K562 (cell line): ENCODE data around the gene MESP1. TPM values are rescaled to one million over a fixed set of nuclear protein-coding genes. Genes with fewer than 3 reads are reported as not detected.

Experiments
- ERF ChIP-seq: fragments of 450-650 bp; formaldehyde crosslinking; IDR thresholded peaks from 2 replicates; pipeline ENCODE4 v1.4.0; 2020; ENCODE audit warnings: mild to moderate bottlenecking, mixed read lengths
- KLF6 ChIP-seq: fragments of 250-450 bp; sonication (Bioruptor Pico); IDR thresholded peaks from 2 replicates; pipeline ENCODE4 v1.4.0; 2020; ENCODE audit warnings: mild to moderate bottlenecking, moderate library complexity, borderline replicate concordance
- MAFK ChIP-seq: IDR thresholded peaks from 2 replicates; pipeline ENCODE4 v1.6.1; 2011; ENCODE audit warnings: low read length, improper control_type of control experiment
- RFX5 ChIP-seq: IDR thresholded peaks from 2 replicates; pipeline ENCODE4 v1.6.1; 2011; ENCODE audit warnings: low read depth, mild to moderate bottlenecking, improper control_type of control experiment, low read length
- polyA plus RNA-seq, 8 experiments: library from polyadenylated mRNA; depleted of rRNA in 4 of 8; stranded (reverse) in 5 of 8; unstranded in 3 of 8; fragments of >200 nt; fragmentation: Nextera tagmentation in 2 of 8; fragmentation: Illumina TruSeq in 1 of 8; extraction: Ambion mirVana in 2 of 8; extraction: Trizol in 1 of 8; gene quantifications; 2 replicates each; pipeline versions ENCODE4 v1.2.1 to v1.2.3, GENCODE V29; 2011 to 2014; ENCODE audit warnings: inconsistent platforms in 1 of 8, missing spikeins in 1 of 8
- total RNA-seq, 7 experiments: library from RNA; depleted of rRNA in 6 of 7; stranded (reverse); fragments of >200 nt in 6 of 7; fragmentation: Illumina TruSeq in 2 of 7; extraction: Trizol in 2 of 7; gene quantifications; 2 replicates each; pipeline versions ENCODE4 v1.2.1 to v1.2.3, GENCODE V29; 2011 to 2021; ENCODE audit warnings: low replicate concordance in 1 of 7
- TF ChIP-seq, protein P1 (sequence below): sonication (generic); formaldehyde crosslinking; IDR thresholded peaks from 2 replicates; pipeline ENCODE4 v1.9.0; 2022; ENCODE audit warnings: mild to moderate bottlenecking, missing genetic modification reagents
- TF ChIP-seq, protein P2 (sequence below): fragments of 250-450 bp; sonication (Bioruptor Pico); IDR thresholded peaks from 2 replicates; pipeline ENCODE4 v1.5.0; 2021; ENCODE audit warnings: mild to moderate bottlenecking, moderate library complexity

The MESP1 gene
- total and polyA plus RNA-seq, 9 of the 15 experiments (the other 6 are each of a cell fraction or from before 2014, with no cell fraction given), result 0.14 to 1.1 (median 0.36) TPM; not detected in 4

DNA sequence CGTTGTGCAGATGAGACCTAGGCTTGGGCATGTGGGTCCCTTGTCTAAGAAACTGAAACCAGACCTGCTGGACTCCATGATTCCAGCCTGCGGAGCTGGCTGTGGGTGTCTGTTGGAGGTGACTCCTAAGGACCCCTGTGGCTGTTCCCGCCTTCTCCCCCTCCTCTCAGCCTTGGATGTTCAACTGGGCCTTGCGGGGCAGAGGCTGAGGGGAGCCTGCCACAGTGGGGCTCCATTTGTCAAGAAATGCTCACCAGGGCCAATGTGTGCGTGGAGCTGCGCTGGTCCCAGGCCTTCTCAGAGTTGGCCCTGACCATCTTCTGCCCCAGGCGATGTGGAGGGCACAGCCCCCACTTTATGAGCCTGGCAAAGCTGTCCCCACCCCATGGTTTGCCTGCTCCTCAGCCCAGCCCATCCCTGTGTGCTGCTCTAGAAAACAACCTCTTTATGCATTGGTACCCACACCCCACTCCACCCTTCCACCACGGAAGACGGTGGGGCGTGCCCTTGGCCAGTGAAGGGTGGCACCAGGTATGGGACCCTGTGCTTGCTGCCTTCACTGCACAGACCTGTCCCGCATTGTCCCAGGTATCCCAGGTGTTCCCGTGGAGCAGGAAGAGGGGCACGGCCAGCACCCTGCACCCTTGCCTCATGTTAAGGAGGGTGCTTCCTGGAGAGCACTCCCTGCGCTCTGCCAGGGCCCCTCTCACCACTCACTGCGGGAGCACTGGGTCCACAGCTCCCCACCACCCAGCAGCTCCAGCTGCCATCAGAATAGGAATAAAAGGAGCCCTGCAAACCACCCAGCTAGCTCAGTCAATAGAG is 33.0 kb upstream of the MESP1 start (continued):
- TF ChIP-seq MAFK (no peak), RFX5 (no peak), KLF6 (CRISPR knock-in tag) (0 out of 2 replicates have a peak, but pooled peaks have one; percentile 4), ERF (CRISPR knock-in tag) (peak; percentile 78; the same call in 1 of the 2 replicates)
- TF ChIP-seq, protein P1, sequence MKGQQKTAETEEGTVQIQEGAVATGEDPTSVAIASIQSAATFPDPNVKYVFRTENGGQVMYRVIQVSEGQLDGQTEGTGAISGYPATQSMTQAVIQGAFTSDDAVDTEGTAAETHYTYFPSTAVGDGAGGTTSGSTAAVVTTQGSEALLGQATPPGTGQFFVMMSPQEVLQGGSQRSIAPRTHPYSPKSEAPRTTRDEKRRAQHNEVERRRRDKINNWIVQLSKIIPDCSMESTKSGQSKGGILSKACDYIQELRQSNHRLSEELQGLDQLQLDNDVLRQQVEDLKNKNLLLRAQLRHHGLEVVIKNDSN (CRISPR knock-in tag), result no peak
- TF ChIP-seq, protein P2, sequence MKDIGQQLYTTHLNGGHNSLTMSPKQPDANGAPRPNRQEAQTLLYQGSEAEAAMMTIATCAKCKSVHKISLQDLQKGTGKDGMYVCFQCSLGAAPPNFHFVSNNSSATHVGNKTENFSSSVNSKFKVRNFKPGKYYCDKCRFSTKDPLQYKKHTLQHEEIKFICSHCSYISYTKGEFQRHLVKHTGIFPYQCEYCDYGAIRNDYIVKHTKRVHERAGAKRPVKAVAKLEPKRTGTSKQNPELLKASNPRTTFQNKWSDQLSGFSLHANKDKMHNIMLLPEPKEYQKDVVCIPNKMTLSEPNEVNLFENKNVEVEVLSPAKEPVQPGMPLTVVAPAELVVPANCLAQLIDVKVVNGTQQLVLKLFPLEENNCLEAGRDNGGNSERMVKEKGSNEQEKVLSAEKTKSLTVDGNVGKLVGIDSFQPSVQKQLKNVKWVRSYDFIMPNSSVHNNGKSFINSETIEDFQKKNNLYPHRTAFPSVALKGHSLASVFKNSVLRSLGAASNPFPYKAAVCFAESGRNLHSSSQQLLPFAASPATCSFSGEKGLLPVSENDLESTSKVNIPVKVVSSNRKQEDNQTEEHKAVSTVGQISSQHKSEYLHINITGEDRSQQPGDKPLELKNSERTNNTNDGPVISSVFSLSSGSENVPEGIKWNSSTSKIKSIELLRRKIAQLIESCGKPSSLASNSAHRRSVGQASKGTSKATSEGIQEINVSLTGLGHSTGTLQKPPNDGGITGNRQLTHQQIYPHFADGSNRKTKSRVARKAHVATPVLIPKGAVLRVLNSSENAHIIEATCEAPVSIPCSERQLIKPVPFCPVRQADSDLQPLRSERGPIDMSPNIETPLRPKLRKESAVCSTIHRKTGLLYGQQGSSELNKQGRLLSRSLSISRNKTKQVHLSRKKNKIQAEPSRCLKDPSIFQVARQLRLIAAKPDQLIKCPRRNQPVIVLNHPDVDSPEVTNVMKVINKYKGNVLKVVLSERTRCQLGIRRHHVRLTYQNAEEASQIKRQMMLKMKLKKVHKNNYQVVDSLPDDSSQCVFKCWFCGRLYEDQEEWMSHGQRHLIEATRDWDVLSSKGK (CRISPR knock-in tag), result no peak
